RWPE2 (cell line): Measurements from ENCODE around the gene TADA2B.

Experiments used
- ATAC-seq: fragments of 200-7000 bp; cut with Tn5 transposase; 3 replicates; pipeline ENCODE4 v1.9.1; 2021; ENCODE audit warnings: low read depth
- DNase-seq: peaks from one replicate; pipeline ENCODE4 v3.0.0-alpha.2; 2020; ENCODE audit warnings: low spot score
- H3K27ac ChIP-seq: fragments of 450-650 bp; 2 replicates; pipeline ENCODE4 v1.5.1; 2017; ENCODE audit warnings: mild to moderate bottlenecking; ENCODE audit not compliant: poor library complexity, severe bottlenecking
- H3K27me3 ChIP-seq: fragments of 250-450 bp; sonication (Bioruptor Pico); 2 replicates; pipeline ENCODE4 v1.5.1; 2021; ENCODE audit warnings: mild to moderate bottlenecking, moderate library complexity; ENCODE audit not compliant: insufficient read depth, poor library complexity, severe bottlenecking
- H3K36me3 ChIP-seq: fragments of 250-450 bp; sonication (Bioruptor Pico); 2 replicates; pipeline ENCODE4 v1.5.1; 2020; ENCODE audit warnings: low read depth, mild to moderate bottlenecking, moderate library complexity
- H3K4me1 ChIP-seq: fragments of 250-450 bp; sonication (Bioruptor Pico); 2 replicates; pipeline ENCODE4 v1.5.1; 2021; ENCODE audit warnings: mild to moderate bottlenecking, moderate library complexity; ENCODE audit not compliant: insufficient read depth, poor library complexity, severe bottlenecking
- H3K4me3 ChIP-seq: fragments of 250-450 bp; sonication (Bioruptor Pico); 2 replicates; pipeline ENCODE4 v1.5.1; 2021; ENCODE audit warnings: mild to moderate bottlenecking, moderate library complexity; ENCODE audit not compliant: severe bottlenecking
- H3K9me3 ChIP-seq: fragments of 250-450 bp; sonication (Bioruptor Pico); 2 replicates; pipeline ENCODE4 v1.5.1; 2021; ENCODE audit warnings: mild to moderate bottlenecking, moderate library complexity; ENCODE audit not compliant: severe bottlenecking
- CTCF ChIP-seq: fragments of 450-650 bp; IDR thresholded peaks from one replicate; pipeline ENCODE4 v1.5.1; 2017; ENCODE audit warnings: mild to moderate bottlenecking, moderate library complexity; ENCODE audit not compliant: poor library complexity, severe bottlenecking

The TADA2B gene

DNA sequence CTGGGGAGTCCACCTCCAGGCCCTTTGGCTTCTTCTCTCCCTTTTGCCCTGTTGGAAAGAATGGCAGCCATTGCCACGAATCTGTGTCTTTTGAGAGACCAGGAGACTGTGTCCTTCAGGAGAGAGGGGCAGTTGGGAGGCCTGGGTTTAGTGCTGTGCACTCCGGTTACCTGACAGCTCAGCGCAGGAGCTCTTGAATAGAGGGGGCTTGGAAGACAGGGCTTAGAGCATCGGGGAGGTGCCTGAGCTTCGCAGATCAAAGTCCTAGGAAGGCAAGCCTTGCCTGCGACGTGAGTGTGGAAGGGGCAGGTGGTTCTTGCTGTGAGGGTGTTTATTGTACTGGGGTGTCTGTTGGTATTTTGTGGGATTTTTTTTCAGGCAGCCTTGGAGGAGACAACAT lies 41.9 kb upstream of the TADA2B start:
- Histone ChIP-seq H3K27me3 (no peaks in the 10 kb centered on the region), H3K4me1 (peaks cover 53% of the 10 kb centered on the region), H3K9me3 (no peaks in the 10 kb centered on the region), H3K4me3 (no peak overlapping the region), H3K27ac (peak overlapping the region; percentile 87), H3K36me3 (peaks cover 79% of the 10 kb centered on the region)
- no peak for TF ChIP-seq CTCF
- DNase-seq (no peak), ATAC-seq (no peak)

- Histone ChIP-seq H3K9me3 (no peaks in the 10 kb centered on the region), H3K4me3 (no peak overlapping the region), H3K4me1 (peaks cover 53% of the 10 kb centered on the region), H3K27ac (peak overlapping the region; percentile 87), H3K36me3 (peaks cover 79% of the 10 kb centered on the region), H3K27me3 (no peaks in the 10 kb centered on the region)
- no peak for DNase-seq
- no peak for TF ChIP-seq CTCF
- ATAC-seq = no peak
Observed at GRCh38 chr4:7002336-7002735, 40.8 kb upstream of the TADA2B start.

GRCh38 chr4:7003176-7003878 lies 39.8 kb upstream of the TADA2B start:
- Histone ChIP-seq H3K4me3 (no peak overlapping the region), H3K27ac (peak overlapping the region; percentile 87), H3K4me1 (peaks cover 60% of the 10 kb centered on the region), H3K36me3 (peaks cover 82% of the 10 kb centered on the region), H3K9me3 (no peaks in the 10 kb centered on the region), H3K27me3 (no peaks in the 10 kb centered on the region)
- no peak for TF ChIP-seq CTCF
- no peak for ATAC-seq
- no peak for DNase-seq

DNA sequence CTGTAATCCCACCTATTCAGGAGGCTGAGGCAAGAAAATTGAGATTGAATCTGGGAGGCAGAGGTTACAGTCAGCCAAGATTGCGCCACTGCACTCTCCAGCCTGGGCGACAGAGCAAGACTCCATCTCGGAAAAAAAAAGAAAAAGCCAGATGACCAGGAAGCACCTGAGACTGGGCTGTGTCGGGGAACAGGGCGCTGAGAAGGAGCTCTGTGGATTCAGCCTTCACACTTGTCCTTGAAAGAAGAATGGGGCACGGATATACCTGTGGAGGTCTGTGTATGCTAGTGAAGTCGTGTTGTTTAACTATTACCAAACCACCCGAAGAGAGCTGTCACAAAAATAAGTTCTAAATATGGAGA lies 39.3 kb upstream of the TADA2B start:
- ATAC-seq (no peak), DNase-seq (no peak)
- TF ChIP-seq CTCF = no peak
- H3K9me3 ChIP-seq = no peaks in the 10 kb centered on the region
- peaks cover 84% of the 10 kb centered on the region for H3K36me3 ChIP-seq
- H3K27ac ChIP-seq = peak overlapping the region; percentile 87
- no peaks in the 10 kb centered on the region for H3K27me3 ChIP-seq
- H3K4me3 ChIP-seq = no peak overlapping the region
- peaks cover 55% of the 10 kb centered on the region for H3K4me1 ChIP-seq

- peak; percentile 84 for ATAC-seq
- no peak overlapping the region for H3K4me3 ChIP-seq
- no peaks in the 10 kb centered on the region for H3K9me3 ChIP-seq
- no peak for TF ChIP-seq CTCF
- peak; percentile 84 for DNase-seq
- peaks cover 52% of the 10 kb centered on the region for H3K4me1 ChIP-seq
- peaks cover 88% of the 10 kb centered on the region for H3K36me3 ChIP-seq
- H3K27me3 ChIP-seq = no peaks in the 10 kb centered on the region
- H3K27ac ChIP-seq = peak overlapping the region; percentile 87
Observed at GRCh38 chr4:7004331-7004730, 38.8 kb upstream of the TADA2B start.
